GM23248 (cell line): ENCODE measurements around the gene CTAG1A.
"Not testable (repeated sequence)": the region's sequence is repeated elsewhere in the genome, so short reads cannot be mapped to it uniquely, and the experiment has no call there.

Experiments
- EZH2 ChIP-seq: fragments of 200-600 bp; sonication (generic); IDR thresholded peaks from 2 replicates; pipeline ENCODE4 v1.6.1; 2018; ENCODE audit warnings: antibody characterized with exemption, mild to moderate bottlenecking; ENCODE audit not compliant: insufficient read depth, poor library complexity, severe bottlenecking
- EZH2phosphoT487 ChIP-seq: fragments of 200-600 bp; sonication (generic); IDR thresholded peaks from 2 replicates; pipeline ENCODE4 v1.6.1; 2018; ENCODE audit warnings: antibody characterized with exemption, moderate library complexity, mild to moderate bottlenecking, low read depth; ENCODE audit not compliant: insufficient read depth

DNA sequence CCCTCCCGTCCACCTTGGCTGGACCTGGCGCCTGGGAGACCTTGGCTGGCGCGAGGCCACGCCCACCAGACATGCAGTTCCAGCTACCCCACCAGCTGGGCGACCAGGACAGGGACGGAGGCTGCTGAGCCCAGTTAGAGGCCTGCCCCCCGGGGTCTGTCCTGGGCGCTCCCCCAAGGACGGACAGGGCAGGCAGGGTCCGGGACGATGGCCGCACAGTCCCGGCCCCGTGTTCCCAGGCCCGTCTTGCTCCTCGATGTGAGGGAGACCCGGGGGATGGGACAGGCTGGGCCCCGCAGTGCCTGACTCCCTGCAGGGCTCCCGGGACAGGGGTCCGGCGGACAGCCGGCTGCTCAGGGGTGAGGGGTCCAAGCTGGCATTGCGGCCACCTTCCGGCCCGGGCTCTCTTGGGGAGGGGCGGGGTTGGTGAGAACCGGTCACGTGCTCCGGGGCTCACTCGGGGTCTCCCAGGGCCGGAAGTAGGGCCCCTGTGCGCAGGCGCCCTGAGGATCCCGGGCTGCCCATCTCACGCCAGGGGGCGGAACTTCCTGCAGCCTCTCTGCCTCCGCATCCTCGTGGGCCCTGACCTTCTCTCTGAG, at the start of gene CTAG1A:
- not testable (repeated sequence) for TF ChIP-seq EZH2phosphoT487, EZH2
